Hepatocyte (in vitro differentiated cells): Measurements from ENCODE around the gene CLCN1.

Source experiments
- EZH2 ChIP-seq: fragments of 200-600 bp; sonication (generic); IDR thresholded peaks from 2 replicates; pipeline ENCODE4 v1.6.1; 2016; ENCODE audit warnings: antibody characterized with exemption, mild to moderate bottlenecking, borderline replicate concordance
- TF ChIP-seq, protein P1 (sequence below): fragments of 200-600 bp; sonication (generic); IDR thresholded peaks from 2 replicates; pipeline ENCODE4 v1.5.1; 2016; ENCODE audit warnings: antibody characterized with exemption, mild to moderate bottlenecking; ENCODE audit not compliant: poor library complexity

DNA sequence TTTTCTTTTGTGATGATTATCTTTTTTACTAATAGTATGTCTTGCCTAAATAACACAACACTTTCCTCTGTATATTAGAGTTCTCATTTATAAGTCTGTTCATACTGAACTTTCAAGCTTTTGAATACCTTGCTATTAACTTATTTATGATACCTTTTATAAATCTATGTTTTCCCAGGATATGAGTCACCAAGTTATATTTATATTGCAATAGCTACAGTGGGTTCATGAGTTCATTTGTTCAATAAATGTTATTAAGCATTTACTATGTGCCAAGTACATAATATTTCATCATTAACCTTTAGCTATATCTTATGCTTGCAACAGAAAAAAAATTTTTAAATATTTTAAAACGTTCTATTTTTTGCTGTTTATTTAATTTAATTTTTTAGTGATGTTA is 18.3 kb downstream of the CLCN1 start:
- TF ChIP-seq, protein P1, sequence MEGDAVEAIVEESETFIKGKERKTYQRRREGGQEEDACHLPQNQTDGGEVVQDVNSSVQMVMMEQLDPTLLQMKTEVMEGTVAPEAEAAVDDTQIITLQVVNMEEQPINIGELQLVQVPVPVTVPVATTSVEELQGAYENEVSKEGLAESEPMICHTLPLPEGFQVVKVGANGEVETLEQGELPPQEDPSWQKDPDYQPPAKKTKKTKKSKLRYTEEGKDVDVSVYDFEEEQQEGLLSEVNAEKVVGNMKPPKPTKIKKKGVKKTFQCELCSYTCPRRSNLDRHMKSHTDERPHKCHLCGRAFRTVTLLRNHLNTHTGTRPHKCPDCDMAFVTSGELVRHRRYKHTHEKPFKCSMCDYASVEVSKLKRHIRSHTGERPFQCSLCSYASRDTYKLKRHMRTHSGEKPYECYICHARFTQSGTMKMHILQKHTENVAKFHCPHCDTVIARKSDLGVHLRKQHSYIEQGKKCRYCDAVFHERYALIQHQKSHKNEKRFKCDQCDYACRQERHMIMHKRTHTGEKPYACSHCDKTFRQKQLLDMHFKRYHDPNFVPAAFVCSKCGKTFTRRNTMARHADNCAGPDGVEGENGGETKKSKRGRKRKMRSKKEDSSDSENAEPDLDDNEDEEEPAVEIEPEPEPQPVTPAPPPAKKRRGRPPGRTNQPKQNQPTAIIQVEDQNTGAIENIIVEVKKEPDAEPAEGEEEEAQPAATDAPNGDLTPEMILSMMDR = no peak
- TF ChIP-seq EZH2 = no peak
